Central memory CD4-positive, alpha-beta T cell (primary cell): ENCODE data around the gene TLE4.

Source experiments
- DNase-seq: peaks from one replicate; pipeline ENCODE4 v3.0.0; 2022

TLE4 gene

DNA sequence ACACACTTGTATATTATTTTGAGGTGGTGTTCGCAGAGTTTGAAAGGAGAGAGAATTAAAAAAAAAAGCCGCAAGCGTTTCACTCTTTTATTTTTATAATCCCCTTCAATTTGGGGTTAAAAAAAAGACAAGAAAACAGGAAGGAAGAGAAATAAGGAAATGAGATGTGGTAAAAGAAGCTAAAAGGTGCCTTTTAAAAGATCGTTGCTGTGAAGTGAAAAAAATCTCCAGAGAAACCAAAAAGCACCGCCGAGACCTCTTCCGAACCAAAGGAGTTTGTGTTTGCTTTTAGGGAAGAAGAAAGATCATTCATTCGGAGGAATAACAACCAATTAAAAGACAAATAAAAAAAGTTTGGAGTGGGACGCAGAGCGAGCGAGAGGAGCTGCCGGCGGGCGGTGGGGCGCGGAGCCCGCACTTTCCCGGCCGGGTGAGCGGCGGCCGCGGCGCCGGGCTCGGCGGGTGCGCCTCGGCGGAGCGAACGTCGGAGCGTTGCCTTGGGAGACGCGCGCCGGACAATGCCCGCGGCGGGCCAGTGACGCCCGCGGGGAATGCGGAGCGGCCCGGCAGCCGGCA, 355 bp downstream of the TLE4 start:
- DNase-seq, result no peak

DNA sequence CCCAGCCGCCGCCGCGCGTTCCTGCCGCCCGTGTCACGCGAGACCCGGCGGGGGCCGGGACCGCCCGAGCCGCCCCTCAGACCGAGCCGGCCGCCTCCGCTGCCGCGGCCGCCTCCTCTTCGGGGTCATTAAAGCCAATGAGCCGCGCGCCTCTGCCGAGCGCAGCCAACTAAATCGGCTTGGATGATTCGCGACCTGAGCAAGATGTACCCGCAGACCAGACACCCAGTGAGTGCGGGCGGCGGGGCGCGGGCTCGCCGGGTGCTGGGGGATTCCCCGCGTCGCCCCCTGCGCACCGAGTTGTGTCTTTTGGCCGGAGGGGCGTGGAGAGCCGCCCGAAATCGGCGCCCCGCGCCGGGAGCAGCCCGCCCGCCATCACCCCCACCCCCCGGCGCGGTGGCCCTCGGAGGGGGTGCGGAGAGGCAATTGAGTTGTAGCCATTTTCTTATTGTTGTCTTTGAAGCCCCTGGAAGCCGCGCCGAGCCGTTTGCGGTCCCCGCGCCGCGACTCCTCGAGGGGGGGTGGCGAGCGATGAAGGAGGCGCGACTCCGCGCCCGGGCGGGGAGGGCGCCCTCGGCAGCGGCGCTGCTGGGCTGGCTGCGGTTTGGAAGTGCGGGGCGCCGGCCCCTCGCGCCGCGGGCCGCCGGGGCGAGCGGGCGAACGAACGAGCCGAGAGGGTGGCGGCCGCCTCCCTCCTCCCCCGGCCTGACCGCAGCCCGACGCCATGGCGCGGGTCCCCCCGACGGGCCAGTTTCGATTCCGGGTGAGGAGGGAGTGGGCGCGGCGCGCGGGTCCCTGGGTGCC, 1.0 kb downstream of the TLE4 start:
- peak; percentile 74 for DNase-seq

DNA sequence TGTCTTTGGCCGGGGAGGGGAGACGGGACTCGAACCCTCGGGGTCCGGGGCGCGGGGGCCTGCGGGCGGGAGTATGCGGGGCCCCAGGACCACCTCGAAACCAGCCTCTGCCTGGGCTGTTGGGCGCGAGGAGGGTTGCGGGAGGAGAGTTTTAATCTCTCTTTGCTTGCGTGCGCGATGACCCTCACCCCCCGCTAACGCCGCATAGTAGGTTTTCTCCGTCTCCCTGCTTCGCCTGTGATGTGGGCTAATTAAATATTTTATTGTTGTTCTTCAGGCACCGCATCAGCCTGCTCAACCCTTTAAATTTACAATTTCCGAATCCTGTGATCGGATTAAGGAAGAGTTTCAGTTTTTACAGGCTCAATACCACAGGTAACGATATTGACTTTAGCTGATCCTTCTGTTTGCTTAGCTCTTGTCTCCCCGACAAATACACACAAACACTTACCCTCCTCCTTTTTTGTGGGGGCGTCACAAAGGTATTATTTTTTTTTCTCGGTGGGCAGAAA, 1.7 kb downstream of the TLE4 start:
- DNase-seq, result no peak

DNA sequence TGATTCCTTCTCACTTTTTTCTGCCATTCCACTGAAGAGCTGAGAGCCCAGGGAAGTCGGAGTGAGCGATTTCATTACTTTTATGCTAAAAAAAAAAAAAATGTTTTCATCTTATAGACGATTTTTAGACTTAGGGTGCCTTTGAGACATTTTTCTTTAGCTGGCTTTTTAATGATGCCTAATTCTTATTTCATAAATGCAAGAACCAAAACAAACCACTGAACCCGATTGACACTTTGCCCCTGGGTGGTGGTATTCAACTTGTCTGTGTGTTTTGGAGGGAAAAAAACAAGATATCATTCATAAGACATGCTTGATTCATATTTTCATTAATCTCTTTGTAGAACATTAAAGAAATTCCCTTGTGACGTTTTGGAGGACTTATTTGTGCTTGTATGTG, 2.4 kb downstream of the TLE4 start:
- no peak for DNase-seq

DNA sequence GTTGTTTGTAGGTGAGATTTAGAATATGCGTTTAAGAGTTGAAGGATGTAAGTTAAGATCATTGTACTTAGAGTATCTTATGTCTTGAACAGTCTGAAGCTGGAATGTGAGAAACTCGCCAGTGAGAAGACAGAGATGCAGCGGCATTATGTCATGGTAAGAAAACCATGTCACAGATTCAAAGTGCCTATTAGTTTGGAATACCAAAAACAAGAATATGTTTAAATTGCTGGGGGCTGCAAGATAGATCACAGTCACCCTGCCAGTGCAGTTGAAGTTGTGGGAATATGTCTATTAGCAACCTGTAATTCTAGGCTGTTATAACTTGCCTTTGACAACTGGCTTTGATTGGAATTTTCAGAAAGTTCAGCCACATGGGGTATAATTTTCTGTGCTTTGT, 3.0 kb downstream of the TLE4 start:
- DNase-seq, result no peak

DNA sequence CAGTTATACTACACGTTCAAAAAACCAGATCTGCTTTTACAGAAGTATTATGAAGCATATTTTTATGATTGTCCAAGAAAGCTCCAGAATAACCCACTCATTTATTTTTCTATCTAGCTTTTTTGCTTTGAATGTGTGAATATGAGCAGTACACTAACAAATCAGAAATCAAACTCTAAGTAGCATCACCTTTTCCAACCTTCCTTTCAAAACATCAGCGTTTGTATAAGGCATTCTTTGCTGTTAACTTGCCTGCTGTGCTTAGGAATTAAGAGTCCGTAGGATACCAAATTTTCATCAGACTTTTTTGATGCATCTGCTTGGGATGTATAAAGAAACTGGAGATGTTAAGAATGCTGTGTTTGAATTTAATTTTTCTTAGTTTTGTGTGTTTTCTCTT, 3.8 kb downstream of the TLE4 start:
- DNase-seq, result no peak

GRCh38 chr9:79577969-79578723, 6.4 kb downstream of the TLE4 start:
- no peak for DNase-seq

GRCh38 chr9:79578891-79579290, 7.1 kb downstream of the TLE4 start:
- DNase-seq, result no peak

DNA sequence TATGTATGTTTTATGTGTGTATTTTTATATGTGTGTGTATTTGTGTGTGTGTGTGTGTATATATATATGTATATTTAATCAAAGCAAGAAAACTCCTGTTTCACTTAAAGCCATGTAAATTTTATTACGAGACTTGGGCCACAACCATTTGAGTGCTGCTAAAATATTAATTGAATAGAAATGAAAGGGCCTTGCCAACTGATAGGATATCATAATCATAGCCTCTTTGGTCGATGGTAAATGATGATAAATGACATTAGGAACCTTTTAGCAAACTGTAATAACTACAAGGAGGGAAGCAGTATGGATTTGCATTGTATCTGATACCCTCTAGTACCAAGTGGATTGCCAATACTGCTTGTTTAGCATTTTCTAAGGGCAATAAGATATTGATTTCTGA, 7.9 kb downstream of the TLE4 start:
- no peak for DNase-seq

GRCh38 chr9:79580055-79580454, 8.3 kb downstream of the TLE4 start:
- no peak for DNase-seq

GRCh38 chr9:79581388-79581787, 9.6 kb downstream of the TLE4 start:
- peak; percentile 19 for DNase-seq

DNA sequence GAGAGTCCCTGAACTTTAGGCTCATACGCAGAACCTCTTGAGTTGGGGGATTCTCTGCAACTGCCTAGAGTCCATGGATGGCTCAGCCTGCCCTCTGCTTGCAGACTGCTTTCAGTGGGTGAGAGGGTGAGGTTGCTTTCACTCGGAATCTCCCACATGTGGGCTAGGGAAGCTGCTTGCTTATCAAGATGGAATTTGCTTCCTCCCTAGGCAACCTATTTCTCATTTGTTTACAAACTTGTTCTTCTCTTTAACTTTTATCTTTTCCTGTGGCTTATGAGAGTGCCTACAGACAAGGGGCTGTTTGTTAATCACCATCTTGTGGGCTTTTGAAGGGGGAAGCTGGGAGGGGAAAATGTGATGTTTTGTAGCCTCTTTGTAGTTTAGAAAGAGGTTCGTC, 10.0 kb downstream of the TLE4 start:
- peak; percentile 67 for DNase-seq

GRCh38 chr9:79583952-79584654, 12.3 kb downstream of the TLE4 start:
- peak; percentile 12 for DNase-seq

DNA sequence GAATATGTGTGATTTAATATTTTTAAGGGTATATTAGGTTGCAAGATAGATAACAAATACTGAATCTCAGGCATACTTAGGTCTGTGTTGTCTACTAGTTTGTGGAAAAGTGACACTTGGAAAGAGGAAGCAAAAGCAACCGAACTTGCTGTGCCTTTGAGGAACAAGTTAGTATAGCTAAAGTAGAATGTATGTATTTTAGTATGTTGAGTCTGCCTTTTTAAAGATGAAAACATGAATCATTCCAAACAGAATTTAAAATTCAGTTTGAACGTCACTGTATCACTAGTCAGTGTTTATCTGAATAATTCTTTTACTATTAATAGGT, 12.9 kb downstream of the TLE4 start:
- no peak for DNase-seq

- no peak for DNase-seq
Measured at GRCh38 chr9:79588488-79589223, 16.9 kb downstream of the TLE4 start.

DNA sequence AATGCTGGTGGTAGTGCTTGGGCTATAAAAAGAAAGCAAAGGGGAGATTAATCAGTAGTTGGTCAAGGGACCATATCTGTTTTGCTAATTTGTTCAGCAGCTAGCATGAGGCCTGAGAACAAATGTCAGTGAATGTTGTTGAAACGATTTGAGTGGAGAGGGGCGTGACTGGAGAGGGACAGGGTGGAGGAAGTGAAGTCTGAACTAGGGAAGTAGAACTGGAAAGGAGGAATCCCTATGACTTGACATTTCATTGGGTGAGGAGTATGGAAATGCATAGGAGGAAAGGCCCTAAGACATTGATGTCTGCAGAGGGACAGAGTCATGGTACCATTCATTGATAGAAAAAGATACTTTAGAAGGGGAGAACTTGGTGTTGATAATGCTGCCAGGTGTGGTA, 19.7 kb downstream of the TLE4 start:
- DNase-seq, result no peak

DNA sequence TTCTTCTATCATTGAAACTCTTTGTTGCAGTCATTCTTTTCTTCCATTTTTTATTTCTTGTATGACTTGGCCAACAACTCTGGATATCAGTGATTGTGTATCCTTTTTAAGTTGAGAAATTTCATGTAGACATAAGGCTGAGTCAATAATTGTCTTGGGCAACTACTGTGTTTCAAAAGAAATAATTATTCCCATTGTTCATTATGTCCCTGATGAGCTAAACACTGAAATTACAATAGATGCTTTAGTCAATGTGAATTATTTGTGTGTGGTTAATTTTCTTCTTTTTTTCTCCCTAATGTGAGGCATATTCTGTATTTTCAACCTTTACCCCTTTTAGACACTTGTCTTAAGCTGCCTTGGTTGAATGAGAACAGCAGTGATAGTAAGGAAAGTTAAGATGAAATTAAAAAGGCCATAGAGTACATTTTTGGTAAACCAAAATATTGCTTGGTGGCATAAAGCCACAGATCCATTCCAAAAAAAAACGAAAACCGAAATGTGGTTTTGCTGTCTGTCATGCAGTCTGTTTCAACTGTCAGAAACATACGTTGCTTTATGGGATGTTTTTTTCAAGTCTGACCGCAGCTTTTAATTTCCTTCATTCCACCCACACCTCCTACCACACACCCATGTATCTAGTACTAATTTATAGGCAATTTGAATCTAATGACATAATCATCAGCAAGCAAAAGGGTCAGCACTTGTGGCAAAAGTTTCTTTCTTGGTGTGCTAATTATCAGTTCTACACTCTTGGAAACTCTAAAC, 21.1 kb downstream of the TLE4 start:
- peak; percentile 64 for DNase-seq

GRCh38 chr9:79598562-79599345, 27.0 kb downstream of the TLE4 start:
- no peak for DNase-seq

- no peak for DNase-seq
Measured at GRCh38 chr9:79600466-79600865, 28.7 kb downstream of the TLE4 start.

DNA sequence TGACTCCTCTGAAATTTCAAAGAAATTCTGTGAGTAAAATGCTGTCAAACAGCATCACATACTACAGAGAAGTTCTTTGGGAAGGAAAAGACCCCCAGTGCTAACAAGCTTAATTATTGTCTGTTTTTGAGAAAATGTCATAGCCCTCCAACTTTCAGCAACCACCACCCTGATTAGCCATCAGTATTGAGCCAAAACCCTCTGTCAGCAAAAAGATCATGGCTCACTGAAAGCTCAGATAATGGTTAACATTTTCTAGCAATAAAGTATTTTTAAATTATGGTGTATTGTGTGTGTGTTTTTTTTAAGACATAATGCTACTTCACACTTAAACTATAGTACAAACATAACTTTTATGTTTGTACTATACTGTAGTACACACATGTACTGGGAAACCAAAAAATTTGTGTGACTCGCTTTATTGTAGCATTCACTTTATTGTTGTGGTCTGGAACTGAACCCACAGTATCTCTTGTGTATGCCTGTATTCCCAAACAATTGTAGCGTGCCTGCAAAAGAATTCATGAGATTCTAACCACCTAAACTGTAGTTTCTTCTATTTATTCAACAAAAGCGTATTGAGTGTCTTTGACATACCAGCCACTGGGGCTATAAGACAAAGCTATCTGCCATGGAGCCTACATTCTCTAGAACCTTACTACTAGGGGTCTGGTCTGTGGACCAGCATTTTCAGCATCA, 31.6 kb downstream of the TLE4 start:
- no peak for DNase-seq
